ENCODE data around the gene NSMCE4A.
"Not testable (repeated sequence)": the region's sequence is repeated elsewhere in the genome, so short reads cannot be mapped to it uniquely, and the experiment has no call there.

Gene NSMCE4A

GRCh38 chr10:121990015-121990677, 15.1 kb upstream of the NSMCE4A start:
- H3K27ac ChIP-seq (ENCODE audit: low read length): peak overlapping the region; percentile 80
- H3K9me3 ChIP-seq (ENCODE audit: control insufficient read depth in 2 of 2, low read length in 2 of 2): no peaks in the 10 kb centered on the region
- H3K4me3 ChIP-seq (ENCODE audit: low read length in 2 of 2): peak overlapping the region in 1 of 2 donors; percentile 22
- H3K4me1 ChIP-seq (ENCODE audit: control insufficient read depth, insufficient read depth, low read length): peaks cover 25% of the 10 kb centered on the region
- H3K9ac ChIP-seq (ENCODE audit: low read length in 2 of 2): peak overlapping the region in 1 of 2 donors; percentile 29
- no peaks in the 10 kb centered on the region for H3K36me3 ChIP-seq (ENCODE audit: control insufficient read depth in 2 of 2, insufficient read depth in 2 of 2, low read length in 2 of 2)
- no peaks in the 10 kb centered on the region for H3K27me3 ChIP-seq (ENCODE audit: control insufficient read depth in 1 of 2, insufficient read depth in 2 of 2, low read length in 2 of 2)

- Histone ChIP-seq H3K36me3 (ENCODE audit: control insufficient read depth in 2 of 2, insufficient read depth in 2 of 2, low read length in 2 of 2) (no peaks in the 10 kb centered on the region), H3K9ac (ENCODE audit: low read length in 2 of 2) (no peak within 1 kb of the TSS), H3K9me3 (ENCODE audit: control insufficient read depth in 2 of 2, low read length in 2 of 2) (peaks cover 4 to 5% of the 10 kb centered on the region in 2 donors), H3K4me1 (ENCODE audit: control insufficient read depth, insufficient read depth, low read length) (peaks cover 10% of the 10 kb centered on the region), H3K4me3 (ENCODE audit: low read length in 2 of 2) (no peak within 1 kb of the TSS), H3K27me3 (ENCODE audit: control insufficient read depth in 1 of 2, insufficient read depth in 2 of 2, low read length in 2 of 2) (no peaks in the 10 kb centered on the region), H3K27ac (ENCODE audit: low read length) (peak within 1 kb of the TSS; percentile 80)
These were observed 13.6 kb upstream of the NSMCE4A start, which contains the start of gene TACC2 for GRCh38 chr10:121988361-121989324. Gene TACC2 (plus strand): TSS chr10:121989163. CDS start chr10:122021982, 32,819 bp downstream.

- Histone ChIP-seq H3K9ac (ENCODE audit: low read length in 2 of 2) (no peak overlapping the region), H3K27ac (ENCODE audit: low read length) (no peak overlapping the region), H3K27me3 (ENCODE audit: control insufficient read depth in 1 of 2, insufficient read depth in 2 of 2, low read length in 2 of 2) (no peaks in the 10 kb centered on the region), H3K36me3 (ENCODE audit: control insufficient read depth in 2 of 2, insufficient read depth in 2 of 2, low read length in 2 of 2) (no peaks in the 10 kb centered on the region), H3K4me3 (ENCODE audit: low read length in 2 of 2) (no peak overlapping the region), H3K9me3 (ENCODE audit: control insufficient read depth in 2 of 2, low read length in 2 of 2) (peaks cover 4 to 5% of the 10 kb centered on the region in 2 donors), H3K4me1 (ENCODE audit: control insufficient read depth, insufficient read depth, low read length) (no peaks in the 10 kb centered on the region)
These were observed 9.4 kb upstream of the NSMCE4A start for GRCh38 chr10:121984463-121984862.

- Histone ChIP-seq H3K36me3 (ENCODE audit: control insufficient read depth in 2 of 2, insufficient read depth in 2 of 2, low read length in 2 of 2) (no peaks in the 10 kb centered on the region), H3K4me3 (ENCODE audit: low read length in 2 of 2) (no peak overlapping the region), H3K4me1 (ENCODE audit: control insufficient read depth, insufficient read depth, low read length) (no peaks in the 10 kb centered on the region), H3K9me3 (ENCODE audit: control insufficient read depth in 2 of 2, low read length in 2 of 2) (peaks cover 4 to 5% of the 10 kb centered on the region in 2 donors), H3K9ac (ENCODE audit: low read length in 2 of 2) (no peak overlapping the region), H3K27ac (ENCODE audit: low read length) (no peak overlapping the region), H3K27me3 (ENCODE audit: control insufficient read depth in 1 of 2, insufficient read depth in 2 of 2, low read length in 2 of 2) (no peaks in the 10 kb centered on the region)
These were observed 8.8 kb upstream of the NSMCE4A start for GRCh38 chr10:121983852-121984251.

- Histone ChIP-seq H3K9ac (ENCODE audit: low read length in 2 of 2) (no peak overlapping the region), H3K4me3 (ENCODE audit: low read length in 2 of 2) (no peak overlapping the region), H3K27ac (ENCODE audit: low read length) (no peak overlapping the region), H3K4me1 (ENCODE audit: control insufficient read depth, insufficient read depth, low read length) (no peaks in the 10 kb centered on the region), H3K36me3 (ENCODE audit: control insufficient read depth in 2 of 2, insufficient read depth in 2 of 2, low read length in 2 of 2) (no peaks in the 10 kb centered on the region), H3K9me3 (ENCODE audit: control insufficient read depth in 2 of 2, low read length in 2 of 2) (peaks cover 4 to 5% of the 10 kb centered on the region in 2 donors), H3K27me3 (ENCODE audit: control insufficient read depth in 1 of 2, insufficient read depth in 2 of 2, low read length in 2 of 2) (no peaks in the 10 kb centered on the region)
These were observed 6.3 kb upstream of the NSMCE4A start for GRCh38 chr10:121981346-121981745.

- Histone ChIP-seq H3K4me1 (ENCODE audit: control insufficient read depth, insufficient read depth, low read length) (peaks cover 8% of the 10 kb centered on the region), H3K9ac (ENCODE audit: low read length in 2 of 2) (no peak overlapping the region), H3K36me3 (ENCODE audit: control insufficient read depth in 2 of 2, insufficient read depth in 2 of 2, low read length in 2 of 2) (no peaks in the 10 kb centered on the region), H3K27ac (ENCODE audit: low read length) (no peak overlapping the region), H3K27me3 (ENCODE audit: control insufficient read depth in 1 of 2, insufficient read depth in 2 of 2, low read length in 2 of 2) (no peaks in the 10 kb centered on the region), H3K4me3 (ENCODE audit: low read length in 2 of 2) (no peak overlapping the region), H3K9me3 (ENCODE audit: control insufficient read depth in 2 of 2, low read length in 2 of 2) (no peaks in the 10 kb centered on the region)
These were observed 3.5 kb upstream of the NSMCE4A start for GRCh38 chr10:121978511-121978910.

GRCh38 chr10:121976607-121977006, 1.6 kb upstream of the NSMCE4A start:
- Histone ChIP-seq H3K4me1 (ENCODE audit: control insufficient read depth, insufficient read depth, low read length) (peaks cover 19% of the 10 kb centered on the region), H3K9me3 (ENCODE audit: control insufficient read depth in 2 of 2, low read length in 2 of 2) (no peaks in the 10 kb centered on the region), H3K27me3 (ENCODE audit: control insufficient read depth in 1 of 2, insufficient read depth in 2 of 2, low read length in 2 of 2) (no peaks in the 10 kb centered on the region), H3K27ac (ENCODE audit: low read length) (no peak overlapping the region), H3K4me3 (ENCODE audit: low read length in 2 of 2) (no peak overlapping the region), H3K9ac (ENCODE audit: low read length in 2 of 2) (no peak overlapping the region), H3K36me3 (ENCODE audit: control insufficient read depth in 2 of 2, insufficient read depth in 2 of 2, low read length in 2 of 2) (peaks cover 1 to 2% of the 10 kb centered on the region in 2 donors)

- H3K4me3 ChIP-seq (ENCODE audit: low read length in 2 of 2): peak overlapping the region; percentile 87 to 88
- H3K27ac ChIP-seq (ENCODE audit: low read length): peak overlapping the region; percentile 89
- H3K36me3 ChIP-seq (ENCODE audit: control insufficient read depth in 2 of 2, insufficient read depth in 2 of 2, low read length in 2 of 2): peaks cover 4 to 5% of the 10 kb centered on the region in 2 donors
- no peaks in the 10 kb centered on the region for H3K9me3 ChIP-seq (ENCODE audit: control insufficient read depth in 2 of 2, low read length in 2 of 2)
- H3K9ac ChIP-seq (ENCODE audit: low read length in 2 of 2): peak overlapping the region; percentile 83 to 93
- H3K4me1 ChIP-seq (ENCODE audit: control insufficient read depth, insufficient read depth, low read length): peaks cover 19% of the 10 kb centered on the region
- H3K27me3 ChIP-seq (ENCODE audit: control insufficient read depth in 1 of 2, insufficient read depth in 2 of 2, low read length in 2 of 2): no peaks in the 10 kb centered on the region
These were observed 474 bp upstream of the NSMCE4A start for GRCh38 chr10:121975295-121976086.

GRCh38 chr10:121974019-121974534, 940 bp downstream of the NSMCE4A start:
- Histone ChIP-seq H3K4me1 (ENCODE audit: control insufficient read depth, insufficient read depth, low read length) (peaks cover 19% of the 10 kb centered on the region), H3K27me3 (ENCODE audit: control insufficient read depth in 1 of 2, insufficient read depth in 2 of 2, low read length in 2 of 2) (no peaks in the 10 kb centered on the region), H3K9me3 (ENCODE audit: control insufficient read depth in 2 of 2, low read length in 2 of 2) (no peaks in the 10 kb centered on the region), H3K9ac (ENCODE audit: low read length in 2 of 2) (peak overlapping the region; percentile 55 to 93), H3K4me3 (ENCODE audit: low read length in 2 of 2) (peak overlapping the region; percentile 87 to 88), H3K36me3 (ENCODE audit: control insufficient read depth in 2 of 2, insufficient read depth in 2 of 2, low read length in 2 of 2) (peaks cover 4 to 7% of the 10 kb centered on the region in 2 donors), H3K27ac (ENCODE audit: low read length) (peak overlapping the region; percentile 89)

GRCh38 chr10:121969086-121969485, 5.9 kb downstream of the NSMCE4A start:
- H3K27ac ChIP-seq (ENCODE audit: low read length); H3K9ac ChIP-seq (ENCODE audit: low read length in 2 of 2); H3K4me3 ChIP-seq (ENCODE audit: low read length in 2 of 2); H3K27me3 ChIP-seq (ENCODE audit: control insufficient read depth in 1 of 2, insufficient read depth in 2 of 2, low read length in 2 of 2); H3K9me3 ChIP-seq (ENCODE audit: control insufficient read depth in 2 of 2, low read length in 2 of 2): not testable (repeated sequence)
- Histone ChIP-seq H3K4me1 (ENCODE audit: control insufficient read depth, insufficient read depth, low read length) (peaks cover 13% of the 10 kb centered on the region), H3K36me3 (ENCODE audit: control insufficient read depth in 2 of 2, insufficient read depth in 2 of 2, low read length in 2 of 2) (peaks cover 33 to 42% of the 10 kb centered on the region in 2 donors)
